GM12878 (cell line): ENCODE measurements around the gene PILRB. TPM values are rescaled to one million over a fixed set of nuclear protein-coding genes. Genes with fewer than 3 reads are reported as not detected.
"Not testable (repeated sequence)": the region's sequence is repeated elsewhere in the genome, so short reads cannot be mapped to it uniquely, and the experiment has no call there.

ENCODE experiments used
- ATAC-seq: fragments of 200-7000 bp; cut with Tn5 transposase; 3 replicates; pipeline ENCODE4 v1.9.1; 2020; ENCODE audit warnings: mild to moderate bottlenecking, moderate library complexity
- BruUV-seq: library from RNA; stranded (reverse); fragments of 400-500 nt; replicated peaks from 2 replicates; lab custom pipeline; 2021; lab: Mats Ljungman, UMichigan
- CTCF ChIA-PET: fragments of 300-600 bp; sonication (Branson Sonifier 250); formaldehyde crosslinking; extraction: SDS; loops from one replicate; lab custom pipeline; 2021; ENCODE audit warnings: inconsistent platforms; lab: Yijun Ruan, JAX
- POLR2A ChIA-PET: fragments of 350-600 bp; formaldehyde crosslinking; extraction: SDS; loops from one replicate; lab custom pipeline; 2021; ENCODE audit warnings: inconsistent platforms; lab: Charles Lee
- RAD21 ChIA-PET: fragments of 300-600 bp; sonication (Branson Sonifier 250); formaldehyde crosslinking; loops from one replicate; lab custom pipeline; 2023; ENCODE audit warnings: antibody characterized with exemption; ENCODE audit not compliant: unreplicated experiment; lab: Charles Lee
- SMC1A ChIA-PET: fragments of 300-600 bp; sonication (Branson Sonifier 250); formaldehyde crosslinking; loops from one replicate; lab custom pipeline; 2023; ENCODE audit not compliant: unreplicated experiment, uncharacterized antibody; lab: Charles Lee
- DNase-seq: peaks from one replicate; pipeline ENCODE4 v3.0.0-alpha.2; 2011; ENCODE audit warnings: low read depth, low spot score
- FAIRE-seq: peaks from 3 replicates; lab custom pipeline; 2011; peaks lifted over from hg19 to GRCh38; lab: Jason Lieb, UNC
- H2AFZ ChIP-seq: 2 replicates; pipeline ENCODE4 v1.6.0; 2011; ENCODE audit warnings: low read depth, low read length, control low read depth; ENCODE audit not compliant: control insufficient read depth
- H3K27ac ChIP-seq: 2 replicates; pipeline ENCODE4 v1.5.1; 2011; ENCODE audit warnings: control low read depth; ENCODE audit not compliant: control insufficient read depth, insufficient read depth
- H3K27me3 ChIP-seq, 2 experiments: replicated peaks in 1 of 2; 2 replicates each; pipeline versions ENCODE4 v1.6.0 to v1.6.1; 2011; ENCODE audit warnings: low read length in 1 of 2; ENCODE audit not compliant: control insufficient read depth in 2 of 2, insufficient read depth in 2 of 2
- H3K36me3 ChIP-seq, 2 experiments: 2 replicates each; pipeline ENCODE4 v1.5.1; 2011; ENCODE audit warnings: low read length in 1 of 2; ENCODE audit not compliant: control insufficient read depth in 2 of 2, insufficient read depth in 2 of 2
- H3K4me1 ChIP-seq: 2 replicates; pipeline ENCODE4 v1.6.1; 2011; ENCODE audit warnings: mild to moderate bottlenecking, low read length, moderate library complexity, mixed read lengths; ENCODE audit not compliant: control insufficient read depth, insufficient read depth
- H3K4me2 ChIP-seq: 2 replicates; pipeline ENCODE4 v1.6.0; 2011; ENCODE audit warnings: control low read depth; ENCODE audit not compliant: control insufficient read depth, insufficient read depth
- H3K4me3 ChIP-seq: fragments of 200-600 bp; sonication (generic); 2 replicates; pipeline ENCODE4 v1.5.1; 2016
- H3K79me2 ChIP-seq: 2 replicates; pipeline ENCODE4 v1.6.0; 2011; ENCODE audit warnings: low read length; ENCODE audit not compliant: control insufficient read depth, insufficient read depth
- H3K9ac ChIP-seq: 2 replicates; pipeline ENCODE4 v1.8.0; 2011; ENCODE audit warnings: low read length, control low read depth, mixed read lengths; ENCODE audit not compliant: control insufficient read depth, insufficient read depth
- H3K9me3 ChIP-seq: replicated peaks from 3 replicates; pipeline ENCODE4 v1.5.1; 2011; ENCODE audit warnings: mild to moderate bottlenecking, low read length; ENCODE audit not compliant: control insufficient read depth, insufficient read depth
- H4K20me1 ChIP-seq: 2 replicates; pipeline ENCODE4 v1.6.0; 2011; ENCODE audit not compliant: control insufficient read depth, insufficient read depth
- WGBS: methylation state at CpG from one replicate; pipeline ENCODE4 v1.1.6; 2016; ENCODE audit warnings: low lambda C conversion rate; ENCODE audit not compliant: insufficient replicate concordance, insufficient coverage; ENCODE audit errors: missing lambda C conversion rate; 5-methylcytosine and 5-hydroxymethylcytosine counted together
- in situ Hi-C: fragments of 300-500 bp; cut with MboI; formaldehyde crosslinking; loops from 9 replicates; pipeline ENCODE4 v1.14.3; 2018; ENCODE audit warnings: mixed read lengths
- intact Hi-C: fragments of 100-400 bp; cut with micrococcal nuclease; formaldehyde crosslinking; loops from one replicate; pipeline ENCODE4 v1.14.2; 2022; ENCODE audit not compliant: unreplicated experiment
- polyA plus RNA-seq, 11 experiments: library from polyadenylated mRNA; depleted of rRNA in 4 of 11; unstranded in 6 of 11; stranded (reverse) in 5 of 11; fragments of >200 nt; fragmentation: Nextera tagmentation in 4 of 11; fragmentation: Illumina TruSeq in 1 of 11; extraction: Ambion mirVana in 4 of 11; extraction: Trizol in 1 of 11; gene quantifications; 1 replicate in 1 of 11; 2 replicates in 10 of 11; pipeline versions ENCODE4 v1.2.1 to v1.2.3, GENCODE V29; 2011 to 2016; ENCODE audit warnings: inconsistent platforms in 2 of 11, missing spikeins in 2 of 11, low read depth in 1 of 11
- total RNA-seq, 4 experiments: library from RNA; depleted of rRNA in 3 of 4; stranded (reverse); fragments of >200 nt in 3 of 4; fragmentation: Illumina TruSeq in 1 of 4; extraction: Trizol in 1 of 4; gene quantifications; 2 replicates each; pipeline versions ENCODE4 v1.2.1 to v1.2.3, GENCODE V29; 2013 to 2021
- TF ChIP-seq, protein P1 (sequence below): fragments of 450-650 bp; IDR thresholded peaks from 2 replicates; pipeline ENCODE4 v1.6.1; 2017; ENCODE audit warnings: mild to moderate bottlenecking

Gene PILRB
- total and polyA plus RNA-seq, 10 of the 15 experiments (the other 5 are each of a cell fraction or from before 2014, with no cell fraction given): 2.6 to 50.3 (median 22.0) TPM

DNA sequence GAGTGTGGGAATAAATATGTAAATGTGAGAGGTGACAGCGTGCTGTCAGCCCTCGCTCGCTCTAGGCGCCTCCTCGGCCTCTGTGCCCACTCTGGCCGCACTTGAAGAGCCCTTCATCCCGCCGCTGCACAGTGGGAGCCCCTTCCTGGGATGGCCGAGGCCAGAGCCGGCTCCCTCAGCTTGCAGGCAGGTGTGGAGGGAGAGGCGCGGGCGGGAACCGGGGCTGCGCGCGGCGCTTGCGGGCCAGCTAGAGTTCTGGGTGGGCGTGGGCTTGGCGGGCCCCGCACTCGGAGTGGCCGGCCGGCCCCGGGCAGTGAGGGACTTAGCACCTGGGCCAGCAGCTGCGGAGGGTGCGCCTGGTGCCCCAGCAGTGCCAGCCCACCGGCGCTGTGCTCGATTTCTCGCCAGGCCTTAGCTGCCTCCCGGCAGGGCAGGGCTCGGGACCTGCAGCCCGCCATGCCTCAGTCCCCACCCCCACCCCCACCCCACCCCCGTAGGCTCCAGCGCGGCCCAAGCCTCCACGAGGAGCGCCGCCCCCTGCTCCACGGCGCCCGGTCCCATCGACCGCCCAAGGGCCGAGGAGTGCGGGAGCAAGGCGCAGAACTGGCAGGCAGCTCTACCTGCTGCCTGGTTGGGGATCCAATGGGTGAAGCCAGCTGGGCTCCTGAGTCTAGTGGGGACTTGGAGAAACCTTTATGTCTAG lies 23.8 kb downstream of the PILRB start:
- H2AFZ ChIP-seq, H3K4me1 ChIP-seq, ATAC-seq, H3K27ac ChIP-seq, DNase-seq, FAIRE-seq, H4K20me1 ChIP-seq, H3K79me2 ChIP-seq, H3K36me3 ChIP-seq, in situ Hi-C loops, H3K9ac ChIP-seq, intact Hi-C loops, BruUV-seq, H3K9me3 ChIP-seq, H3K4me2 ChIP-seq, H3K27me3 ChIP-seq, H3K4me3 ChIP-seq: not testable (repeated sequence)
- RAD21 ChIA-PET: interaction anchor here (1.6 to 1.8 kb wide), 2 partner anchors 15 to 26 kb away, joined by 4 to 7 read pairs; no protein-coding TSS in a partner anchor
- TF ChIP-seq, protein P1, sequence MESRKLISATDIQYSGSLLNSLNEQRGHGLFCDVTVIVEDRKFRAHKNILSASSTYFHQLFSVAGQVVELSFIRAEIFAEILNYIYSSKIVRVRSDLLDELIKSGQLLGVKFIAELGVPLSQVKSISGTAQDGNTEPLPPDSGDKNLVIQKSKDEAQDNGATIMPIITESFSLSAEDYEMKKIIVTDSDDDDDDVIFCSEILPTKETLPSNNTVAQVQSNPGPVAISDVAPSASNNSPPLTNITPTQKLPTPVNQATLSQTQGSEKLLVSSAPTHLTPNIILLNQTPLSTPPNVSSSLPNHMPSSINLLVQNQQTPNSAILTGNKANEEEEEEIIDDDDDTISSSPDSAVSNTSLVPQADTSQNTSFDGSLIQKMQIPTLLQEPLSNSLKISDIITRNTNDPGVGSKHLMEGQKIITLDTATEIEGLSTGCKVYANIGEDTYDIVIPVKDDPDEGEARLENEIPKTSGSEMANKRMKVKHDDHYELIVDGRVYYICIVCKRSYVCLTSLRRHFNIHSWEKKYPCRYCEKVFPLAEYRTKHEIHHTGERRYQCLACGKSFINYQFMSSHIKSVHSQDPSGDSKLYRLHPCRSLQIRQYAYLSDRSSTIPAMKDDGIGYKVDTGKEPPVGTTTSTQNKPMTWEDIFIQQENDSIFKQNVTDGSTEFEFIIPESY: 0 out of 2 replicates have a peak, but pooled peaks have one; percentile 15
- CTCF ChIA-PET: interaction anchor here (2.8 kb wide), 1 partner anchor 26 kb away, joined by 12 read pairs; no protein-coding TSS in a partner anchor
- 94% methylated on average over 40 of the region's 49 CpGs for WGBS
- POLR2A ChIA-PET: interaction anchor here (0.7 to 3.0 kb wide), 5 partner anchors 10 to 883 kb away, joined by 3 to 11 read pairs (median 3); partner anchors contain the start of gene ZCWPW1
- SMC1A ChIA-PET: interaction anchor here (1.0 to 4.0 kb wide), 8 partner anchors 10 to 47 kb away, joined by 3 to 13 read pairs (median 4); partner anchors contain the start of gene ZCWPW1
